GM12872 (cell line): ENCODE results near the gene DOCK4.

Experiments
- TF ChIP-seq, protein P1 (sequence below): IDR thresholded peaks from 3 replicates; pipeline ENCODE4 v1.5.1; 2011; ENCODE audit warnings: low read depth, mild to moderate bottlenecking, low read length, moderate library complexity; ENCODE audit not compliant: insufficient read depth

Gene DOCK4

DNA sequence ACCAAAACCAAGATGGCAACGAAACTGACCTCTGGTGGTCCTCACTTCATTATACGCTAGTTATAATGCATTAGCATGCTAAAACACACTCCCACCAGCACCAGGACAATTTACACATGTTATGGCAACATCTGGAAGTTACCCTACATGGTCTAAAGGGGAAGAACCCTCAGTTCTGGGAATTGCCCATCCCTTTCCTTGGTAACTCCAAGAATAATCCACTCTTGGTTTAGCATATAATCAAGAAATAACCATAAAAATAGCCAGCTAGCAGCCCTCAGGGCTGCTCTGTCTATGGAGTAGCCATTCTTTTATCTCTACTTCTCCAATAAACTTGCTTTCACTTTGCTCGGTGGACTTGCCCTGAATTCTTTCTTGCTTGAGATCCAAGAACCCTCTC lies 191.1 kb downstream of the DOCK4 start:
- TF ChIP-seq, protein P1, sequence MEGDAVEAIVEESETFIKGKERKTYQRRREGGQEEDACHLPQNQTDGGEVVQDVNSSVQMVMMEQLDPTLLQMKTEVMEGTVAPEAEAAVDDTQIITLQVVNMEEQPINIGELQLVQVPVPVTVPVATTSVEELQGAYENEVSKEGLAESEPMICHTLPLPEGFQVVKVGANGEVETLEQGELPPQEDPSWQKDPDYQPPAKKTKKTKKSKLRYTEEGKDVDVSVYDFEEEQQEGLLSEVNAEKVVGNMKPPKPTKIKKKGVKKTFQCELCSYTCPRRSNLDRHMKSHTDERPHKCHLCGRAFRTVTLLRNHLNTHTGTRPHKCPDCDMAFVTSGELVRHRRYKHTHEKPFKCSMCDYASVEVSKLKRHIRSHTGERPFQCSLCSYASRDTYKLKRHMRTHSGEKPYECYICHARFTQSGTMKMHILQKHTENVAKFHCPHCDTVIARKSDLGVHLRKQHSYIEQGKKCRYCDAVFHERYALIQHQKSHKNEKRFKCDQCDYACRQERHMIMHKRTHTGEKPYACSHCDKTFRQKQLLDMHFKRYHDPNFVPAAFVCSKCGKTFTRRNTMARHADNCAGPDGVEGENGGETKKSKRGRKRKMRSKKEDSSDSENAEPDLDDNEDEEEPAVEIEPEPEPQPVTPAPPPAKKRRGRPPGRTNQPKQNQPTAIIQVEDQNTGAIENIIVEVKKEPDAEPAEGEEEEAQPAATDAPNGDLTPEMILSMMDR: no peak

- TF ChIP-seq, protein P1: no peak
Observed at GRCh38 chr7:112014347-112014746, 191.9 kb downstream of the DOCK4 start.

DNA sequence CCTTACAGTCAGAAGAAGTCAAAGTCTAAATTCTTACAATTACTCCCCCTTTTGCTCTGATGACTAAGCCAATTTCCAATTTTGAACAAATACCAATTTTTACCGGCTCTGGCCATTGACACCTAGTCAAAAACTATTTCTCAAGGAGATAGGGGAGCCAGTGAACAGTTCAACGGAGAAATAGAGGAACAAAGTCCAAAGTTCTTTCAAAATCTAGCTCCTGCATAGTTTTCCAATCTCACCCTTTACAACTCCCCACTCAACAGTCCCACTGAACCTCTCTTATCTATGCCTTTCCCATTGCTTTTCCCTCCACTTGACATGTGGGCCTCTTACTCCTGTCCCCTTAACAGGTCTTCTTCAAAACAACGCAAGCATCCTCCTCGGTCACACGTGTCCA lies 192.9 kb downstream of the DOCK4 start:
- TF ChIP-seq, protein P1: no peak

- TF ChIP-seq, protein P1: no peak
Observed at GRCh38 chr7:112012242-112012641, 194.0 kb downstream of the DOCK4 start.

DNA sequence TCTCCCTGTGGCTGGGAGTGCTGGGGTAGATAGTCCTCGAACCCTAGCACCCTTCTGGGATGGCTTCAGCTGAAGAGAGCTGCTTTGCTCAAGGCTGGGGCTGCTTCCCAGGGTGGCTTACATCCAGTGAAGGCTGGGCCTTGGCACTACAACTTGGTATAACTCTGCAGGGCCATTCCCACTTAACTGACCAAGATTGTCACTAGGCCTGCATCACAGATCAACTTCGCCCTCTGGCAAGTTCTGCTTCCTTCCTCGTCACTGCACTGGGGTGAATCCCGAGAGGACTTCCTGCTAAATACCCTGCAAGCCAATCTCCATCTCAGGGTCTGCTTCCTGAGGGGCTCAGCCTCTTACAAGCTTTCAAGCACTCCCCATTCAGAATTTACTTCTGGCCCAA lies 195.2 kb downstream of the DOCK4 start:
- TF ChIP-seq, protein P1: no peak

- TF ChIP-seq, protein P1: no peak
Observed at GRCh38 chr7:112010109-112010508, 196.1 kb downstream of the DOCK4 start.

DNA sequence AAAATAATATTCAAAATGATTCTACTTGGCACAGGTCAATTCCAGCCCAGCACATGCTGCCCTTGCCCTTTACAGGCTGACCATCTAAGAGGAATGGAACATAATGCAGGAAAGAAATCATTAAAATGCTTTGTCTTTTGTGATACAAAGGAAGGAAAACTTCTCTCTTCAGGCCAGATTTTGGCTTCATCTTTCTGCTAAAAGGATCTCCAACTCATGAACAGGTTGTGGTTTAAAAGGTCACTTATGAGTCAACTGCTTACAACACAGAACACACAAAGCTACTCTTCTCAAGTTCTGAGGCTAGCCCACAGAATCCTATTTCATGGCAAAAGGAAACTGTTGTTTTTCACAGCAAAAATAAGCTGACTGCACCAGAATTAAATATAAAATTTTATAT lies 197.1 kb downstream of the DOCK4 start:
- TF ChIP-seq, protein P1: no peak

GRCh38 chr7:112007185-112007584 lies 199.0 kb downstream of the DOCK4 start:
- TF ChIP-seq, protein P1: no peak
